GM12878 (cell line): ENCODE data around the gene CRELD2. TPM values are rescaled to one million over a fixed set of nuclear protein-coding genes. Genes with fewer than 3 reads are reported as not detected.

ENCODE experiments used
- ATAC-seq: fragments of 200-7000 bp; cut with Tn5 transposase; 3 replicates; pipeline ENCODE4 v1.9.1; 2020; ENCODE audit warnings: mild to moderate bottlenecking, moderate library complexity
- BruUV-seq: library from RNA; stranded (reverse); fragments of 400-500 nt; replicated peaks from 2 replicates; lab custom pipeline; 2021; lab: Mats Ljungman, UMichigan
- CTCF ChIA-PET: fragments of 300-600 bp; sonication (Branson Sonifier 250); formaldehyde crosslinking; extraction: SDS; loops from one replicate; lab custom pipeline; 2021; ENCODE audit warnings: inconsistent platforms; lab: Yijun Ruan, JAX
- POLR2A ChIA-PET: fragments of 350-600 bp; formaldehyde crosslinking; extraction: SDS; loops from one replicate; lab custom pipeline; 2021; ENCODE audit warnings: inconsistent platforms; lab: Charles Lee
- RAD21 ChIA-PET: fragments of 300-600 bp; sonication (Branson Sonifier 250); formaldehyde crosslinking; loops from one replicate; lab custom pipeline; 2023; ENCODE audit warnings: antibody characterized with exemption; ENCODE audit not compliant: unreplicated experiment; lab: Charles Lee
- SMC1A ChIA-PET: fragments of 300-600 bp; sonication (Branson Sonifier 250); formaldehyde crosslinking; loops from one replicate; lab custom pipeline; 2023; ENCODE audit not compliant: unreplicated experiment, uncharacterized antibody; lab: Charles Lee
- DNase-seq: peaks from one replicate; pipeline ENCODE4 v3.0.0-alpha.2; 2011; ENCODE audit warnings: low read depth, low spot score
- FAIRE-seq: peaks from 3 replicates; lab custom pipeline; 2011; peaks lifted over from hg19 to GRCh38; lab: Jason Lieb, UNC
- H2AFZ ChIP-seq: 2 replicates; pipeline ENCODE4 v1.6.0; 2011; ENCODE audit warnings: low read depth, low read length, control low read depth; ENCODE audit not compliant: control insufficient read depth
- H3K27ac ChIP-seq: 2 replicates; pipeline ENCODE4 v1.5.1; 2011; ENCODE audit warnings: control low read depth; ENCODE audit not compliant: control insufficient read depth, insufficient read depth
- H3K27me3 ChIP-seq, 2 experiments: replicated peaks in 1 of 2; 2 replicates each; pipeline versions ENCODE4 v1.6.0 to v1.6.1; 2011; ENCODE audit warnings: low read length in 1 of 2; ENCODE audit not compliant: control insufficient read depth in 2 of 2, insufficient read depth in 2 of 2
- H3K36me3 ChIP-seq, 2 experiments: 2 replicates each; pipeline ENCODE4 v1.5.1; 2011; ENCODE audit warnings: low read length in 1 of 2; ENCODE audit not compliant: control insufficient read depth in 2 of 2, insufficient read depth in 2 of 2
- H3K4me1 ChIP-seq: 2 replicates; pipeline ENCODE4 v1.6.1; 2011; ENCODE audit warnings: mild to moderate bottlenecking, low read length, moderate library complexity, mixed read lengths; ENCODE audit not compliant: control insufficient read depth, insufficient read depth
- H3K4me2 ChIP-seq: 2 replicates; pipeline ENCODE4 v1.6.0; 2011; ENCODE audit warnings: control low read depth; ENCODE audit not compliant: control insufficient read depth, insufficient read depth
- H3K4me3 ChIP-seq: fragments of 200-600 bp; sonication (generic); 2 replicates; pipeline ENCODE4 v1.5.1; 2016
- H3K79me2 ChIP-seq: 2 replicates; pipeline ENCODE4 v1.6.0; 2011; ENCODE audit warnings: low read length; ENCODE audit not compliant: control insufficient read depth, insufficient read depth
- H3K9ac ChIP-seq: 2 replicates; pipeline ENCODE4 v1.8.0; 2011; ENCODE audit warnings: low read length, control low read depth, mixed read lengths; ENCODE audit not compliant: control insufficient read depth, insufficient read depth
- H3K9me3 ChIP-seq: replicated peaks from 3 replicates; pipeline ENCODE4 v1.5.1; 2011; ENCODE audit warnings: mild to moderate bottlenecking, low read length; ENCODE audit not compliant: control insufficient read depth, insufficient read depth
- H4K20me1 ChIP-seq: 2 replicates; pipeline ENCODE4 v1.6.0; 2011; ENCODE audit not compliant: control insufficient read depth, insufficient read depth
- BHLHE40 ChIP-seq, 2 experiments: fragments of 450-650 bp in 1 of 2; IDR thresholded peaks; 2 replicates each; pipeline ENCODE4 v1.6.1; 2011 to 2017; ENCODE audit warnings: low read depth in 2 of 2, borderline replicate concordance in 1 of 2, improper control_type of control experiment in 1 of 2, low read length in 1 of 2, mild to moderate bottlenecking in 1 of 2
- REST ChIP-seq: IDR thresholded peaks from 2 replicates; pipeline ENCODE4 v1.6.1; 2012; ENCODE audit warnings: mild to moderate bottlenecking, low read depth, low read length
- WGBS: methylation state at CpG from one replicate; pipeline ENCODE4 v1.1.6; 2016; ENCODE audit warnings: low lambda C conversion rate; ENCODE audit not compliant: insufficient replicate concordance, insufficient coverage; ENCODE audit errors: missing lambda C conversion rate; 5-methylcytosine and 5-hydroxymethylcytosine counted together
- in situ Hi-C: fragments of 300-500 bp; cut with MboI; formaldehyde crosslinking; loops from 9 replicates; pipeline ENCODE4 v1.14.3; 2018; ENCODE audit warnings: mixed read lengths
- intact Hi-C: fragments of 100-400 bp; cut with micrococcal nuclease; formaldehyde crosslinking; loops from one replicate; pipeline ENCODE4 v1.14.2; 2022; ENCODE audit not compliant: unreplicated experiment
- polyA plus RNA-seq, 11 experiments: library from polyadenylated mRNA; depleted of rRNA in 4 of 11; unstranded in 6 of 11; stranded (reverse) in 5 of 11; fragments of >200 nt; fragmentation: Nextera tagmentation in 4 of 11; fragmentation: Illumina TruSeq in 1 of 11; extraction: Ambion mirVana in 4 of 11; extraction: Trizol in 1 of 11; gene quantifications; 1 replicate in 1 of 11; 2 replicates in 10 of 11; pipeline versions ENCODE4 v1.2.1 to v1.2.3, GENCODE V29; 2011 to 2016; ENCODE audit warnings: inconsistent platforms in 2 of 11, missing spikeins in 2 of 11, low read depth in 1 of 11
- total RNA-seq, 4 experiments: library from RNA; depleted of rRNA in 3 of 4; stranded (reverse); fragments of >200 nt in 3 of 4; fragmentation: Illumina TruSeq in 1 of 4; extraction: Trizol in 1 of 4; gene quantifications; 2 replicates each; pipeline versions ENCODE4 v1.2.1 to v1.2.3, GENCODE V29; 2013 to 2021

Gene CRELD2
- total and polyA plus RNA-seq, 10 of the 15 experiments (the other 5 are each of a cell fraction or from before 2014, with no cell fraction given): 9.4 to 111 (median 25.9) TPM

- POLR2A ChIA-PET: interaction anchor here (1.2 kb wide), 2 partner anchors 11 to 60 kb away, joined by 3 to 5 read pairs; no protein-coding TSS in a partner anchor
- H3K79me2 ChIP-seq: peaks cover 26% of the 10 kb centered on the region
- WGBS: 93% methylated on average over 12 of the region's 12 CpGs
Measured at GRCh38 chr22:49915610-49916009, 2.8 kb upstream of the CRELD2 start.

More at GRCh38 chr22:49915610-49916009, 2.8 kb upstream of the CRELD2 start:
- Histone ChIP-seq H3K4me3 (no peak overlapping the region), H3K4me2 (no peak overlapping the region), H4K20me1 (no peaks in the 10 kb centered on the region), H3K36me3 (peaks cover 0 to 5% of the 10 kb centered on the region in 2 experiments; a peak in 3 of 4 replicates), H3K27me3 (no peaks in the 10 kb centered on the region), H3K4me1 (peaks cover 15% of the 10 kb centered on the region), H3K9ac (no peak overlapping the region), H2AFZ (no peak overlapping the region), H3K9me3 (no peaks in the 10 kb centered on the region), H3K27ac (no peak overlapping the region)
- RAD21 ChIA-PET: no interaction called here
- no peak for TF ChIP-seq BHLHE40 (IDR thresholded peaks at IDR 0.05; ENCODE audit: borderline replicate concordance in 1 of 2, low read depth in 2 of 2, low read length in 1 of 2)
- peak; percentile 72; the same call in 1 of the 2 replicates for TF ChIP-seq REST
- BruUV-seq: no TSS peak
- SMC1A ChIA-PET: interaction anchor here (0.7 to 3.0 kb wide), 2 partner anchors 34 to 289 kb away, joined by 3 to 8 read pairs; no protein-coding TSS in a partner anchor
- FAIRE-seq (no peak), ATAC-seq (no peak), DNase-seq (no peak)
- in situ Hi-C loops (no loop called here), intact Hi-C loops (no loop called here)
- CTCF ChIA-PET: interaction anchor here (1.5 kb wide), 1 partner anchor 148 kb away, joined by 6 read pairs; no protein-coding TSS in a partner anchor
